Ascending aorta (tissue), 2 donors: Measurements from ENCODE around the gene TNIP2. TPM values are rescaled to one million over a fixed set of nuclear protein-coding genes. Genes with fewer than 3 reads are reported as not detected.

Experiments
- DNase-seq, 2 donors: peaks; one replicate each; pipeline ENCODE4 v3.0.0-alpha.2; 2019; ENCODE audit warnings: low spot score in 2 of 2
- H3K27ac ChIP-seq, 2 donors: fragments of 200-600 bp; sonication (generic); one replicate each; pipeline ENCODE4 v1.5.1; 2016 to 2017; ENCODE audit warnings: mild to moderate bottlenecking in 1 of 2
- H3K27me3 ChIP-seq: fragments of 200-600 bp; sonication (generic); one replicate; pipeline ENCODE4 v1.5.1; 2017
- H3K36me3 ChIP-seq, 2 donors: fragments of 200-600 bp; sonication (generic); one replicate each; pipeline ENCODE4 v1.5.1; 2016
- H3K4me1 ChIP-seq, 2 donors: fragments of 200-600 bp; sonication (generic); one replicate each; pipeline ENCODE4 v1.5.1; 2016 to 2017; ENCODE audit warnings: mild to moderate bottlenecking in 1 of 2
- H3K4me3 ChIP-seq, 2 donors: fragments of 200-600 bp; sonication (generic); one replicate each; pipeline ENCODE4 v1.5.1; 2016 to 2017; ENCODE audit warnings: mild to moderate bottlenecking in 1 of 2
- H3K9me3 ChIP-seq, 2 donors: fragments of 200-600 bp; sonication (generic); one replicate each; pipeline ENCODE4 v1.5.1; 2016
- CTCF ChIP-seq, 3 experiments: fragments of 200-600 bp in 2 of 3; fragments of 450-650 bp in 1 of 3; sonication (generic) in 2 of 3; IDR thresholded peaks; one replicate each; pipeline ENCODE4 v1.5.1; 2016 to 2019; ENCODE audit warnings: antibody characterized with exemption in 3 of 3, mild to moderate bottlenecking in 1 of 3, moderate library complexity in 1 of 3
- intact Hi-C: fragments of 100-400 bp; cut with DNase I; formaldehyde crosslinking; loops from one replicate; pipeline ENCODE4 v1.15.1; 2023
- total RNA-seq: library from RNA; depleted of rRNA; stranded (reverse); fragments of >200 nt; gene quantifications from one replicate; pipeline ENCODE4 v1.1.0, GENCODE V29; 2016

TNIP2 gene
- total RNA-seq, 1 donor from 2014 or later: 65.6 TPM

GRCh38 chr4:2802618-2803531 is 46.7 kb upstream of the TNIP2 start:
- H3K9me3 ChIP-seq: no peaks in the 10 kb centered on the region
- no peak for DNase-seq
- no peak overlapping the region for H3K27ac ChIP-seq
- H3K36me3 ChIP-seq: no peaks in the 10 kb centered on the region
- intact Hi-C loops: no loop called here
- no peaks in the 10 kb centered on the region for H3K27me3 ChIP-seq
- TF ChIP-seq CTCF (IDR thresholded peaks at IDR 0.05): no peak
- no peak overlapping the region for H3K4me3 ChIP-seq
- peaks cover 14 to 25% of the 10 kb centered on the region in 2 donors for H3K4me1 ChIP-seq

GRCh38 chr4:2800691-2801596 is 44.8 kb upstream of the TNIP2 start:
- intact Hi-C loops: no loop called here
- peak overlapping the region; percentile 12 to 31 for H3K4me3 ChIP-seq
- TF ChIP-seq CTCF (IDR thresholded peaks at IDR 0.05): no peak
- no peaks in the 10 kb centered on the region for H3K9me3 ChIP-seq
- H3K27ac ChIP-seq: peak overlapping the region; percentile 19 to 49
- peak; percentile 62 to 84 for DNase-seq
- H3K27me3 ChIP-seq: no peaks in the 10 kb centered on the region
- H3K36me3 ChIP-seq: no peaks in the 10 kb centered on the region
- H3K4me1 ChIP-seq: peaks cover 12 to 18% of the 10 kb centered on the region in 2 donors

GRCh38 chr4:2799971-2800690 is 44.0 kb upstream of the TNIP2 start:
- no peaks in the 10 kb centered on the region for H3K9me3 ChIP-seq
- no peaks in the 10 kb centered on the region for H3K36me3 ChIP-seq
- TF ChIP-seq CTCF (IDR thresholded peaks at IDR 0.05): no peak
- intact Hi-C loops: no loop called here
- peak in 1 of 2 donors; percentile 6 for DNase-seq
- peak overlapping the region; percentile 19 to 49 for H3K27ac ChIP-seq
- H3K4me1 ChIP-seq: peaks cover 10 to 18% of the 10 kb centered on the region in 2 donors
- no peaks in the 10 kb centered on the region for H3K27me3 ChIP-seq
- peak overlapping the region in 1 of 2 donors; percentile 31 for H3K4me3 ChIP-seq

GRCh38 chr4:2799224-2799911 is 43.2 kb upstream of the TNIP2 start:
- H3K4me1 ChIP-seq: peaks cover 10 to 23% of the 10 kb centered on the region in 2 donors
- no peak overlapping the region for H3K4me3 ChIP-seq
- H3K27me3 ChIP-seq: no peaks in the 10 kb centered on the region
- no peaks in the 10 kb centered on the region for H3K36me3 ChIP-seq
- H3K9me3 ChIP-seq: no peaks in the 10 kb centered on the region
- TF ChIP-seq CTCF (IDR thresholded peaks at IDR 0.05): no peak
- intact Hi-C loops: no loop called here
- peak; percentile 7 to 72 for DNase-seq
- peak overlapping the region; percentile 19 to 49 for H3K27ac ChIP-seq
